Left ventricle myocardium inferior (tissue), 1 donor: ENCODE data around the gene DBET. TPM values are rescaled to one million over a fixed set of nuclear protein-coding genes. Genes with fewer than 3 reads are reported as not detected.
"Not testable (repeated sequence)": the region's sequence is repeated elsewhere in the genome, so short reads cannot be mapped to it uniquely, and the experiment has no call there.

Experiments used
- DNase-seq: peaks from one replicate; pipeline ENCODE4 v3.0.0-alpha.2; 2020
- H3K27ac ChIP-seq: fragments of 200-600 bp; replicated peaks from 2 replicates; pipeline ENCODE4 v1.8.0; 2021
- H3K27me3 ChIP-seq: fragments of 200-600 bp; 2 replicates; pipeline ENCODE4 v1.8.0; 2021; ENCODE audit warnings: low read depth
- H3K36me3 ChIP-seq: fragments of 200-600 bp; 2 replicates; pipeline ENCODE4 v1.8.0; 2021
- H3K4me1 ChIP-seq: fragments of 200-600 bp; 2 replicates; pipeline ENCODE4 v1.8.0; 2021
- H3K4me3 ChIP-seq: fragments of 200-600 bp; 2 replicates; pipeline ENCODE4 v1.8.0; 2021; ENCODE audit warnings: mild to moderate bottlenecking, moderate library complexity
- H3K9me3 ChIP-seq: fragments of 200-600 bp; replicated peaks from 2 replicates; pipeline ENCODE4 v1.8.0; 2021
- intact Hi-C: fragments of 100-400 bp; cut with micrococcal nuclease; formaldehyde crosslinking; loops from one replicate; pipeline ENCODE4 v1.11.0; 2022
- total RNA-seq: library from RNA; stranded (reverse); fragmentation: NEBNext Ultra II Directional; extraction: Animal tissue kit (Norgen Biotek cat#: 25700); gene quantifications from one replicate; pipeline ENCODE4 v1.2.1, GENCODE V29; 2021
- donor health status: DM: no; HTN: yes; CAD: no; lungs with severe emphysema.

Gene DBET
- total RNA-seq, 1 donor from 2014 or later: not detected

DNA sequence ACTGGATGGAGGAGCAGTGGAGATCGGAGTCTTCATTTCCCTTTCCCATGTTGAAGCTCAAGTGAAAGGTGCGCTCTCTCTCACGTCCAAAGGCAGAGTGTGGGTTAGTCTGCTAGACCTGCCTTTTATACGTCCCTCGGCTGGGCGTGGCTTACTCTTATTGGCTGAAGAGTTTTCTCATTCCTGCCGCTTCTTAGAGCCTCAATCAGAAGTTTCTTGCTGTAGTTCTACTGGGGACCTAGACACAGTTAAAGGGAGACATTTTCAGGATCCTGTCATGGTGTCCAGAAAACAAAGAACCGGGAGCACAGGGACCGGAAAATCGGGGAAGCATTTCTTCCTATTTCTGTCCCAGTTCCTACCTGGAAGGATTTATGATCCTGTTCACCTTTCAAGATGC, 37.1 kb upstream of the DBET start, which contains the start of gene FRG2:
FRG2 (minus strand) TSS at position 101 of the 400 bp plus-strand sequence; CDS start at position 49, 52 bp downstream.
- intact Hi-C loops, H3K27ac ChIP-seq, H3K9me3 ChIP-seq, H3K4me3 ChIP-seq, DNase-seq, H3K36me3 ChIP-seq, H3K4me1 ChIP-seq: not testable (repeated sequence)
- peaks cover 18% of the 10 kb centered on the region for H3K27me3 ChIP-seq

DNA sequence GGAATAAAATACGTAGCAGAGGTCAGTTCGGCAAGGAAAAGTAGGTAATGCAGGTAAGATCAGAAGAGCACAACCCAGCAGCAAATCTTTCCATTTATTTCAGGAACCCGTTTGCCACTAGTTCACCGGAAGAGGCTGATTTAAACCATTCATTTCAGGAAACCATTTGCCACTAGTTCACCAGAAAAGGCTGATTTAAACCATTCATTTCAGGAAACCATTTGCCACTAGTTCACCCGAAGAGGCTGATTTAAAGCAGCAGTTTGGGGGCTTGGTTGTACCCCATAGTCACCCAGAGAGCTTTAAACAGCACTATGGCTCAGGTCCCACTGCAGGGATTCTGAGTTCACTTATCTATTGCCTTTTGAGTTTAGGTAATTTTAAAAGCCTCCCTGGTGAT, 33.0 kb upstream of the DBET start:
- H3K36me3 ChIP-seq, H3K4me1 ChIP-seq, H3K4me3 ChIP-seq, H3K9me3 ChIP-seq, DNase-seq, intact Hi-C loops, H3K27ac ChIP-seq: not testable (repeated sequence)
- peaks cover 33% of the 10 kb centered on the region for H3K27me3 ChIP-seq

DNA sequence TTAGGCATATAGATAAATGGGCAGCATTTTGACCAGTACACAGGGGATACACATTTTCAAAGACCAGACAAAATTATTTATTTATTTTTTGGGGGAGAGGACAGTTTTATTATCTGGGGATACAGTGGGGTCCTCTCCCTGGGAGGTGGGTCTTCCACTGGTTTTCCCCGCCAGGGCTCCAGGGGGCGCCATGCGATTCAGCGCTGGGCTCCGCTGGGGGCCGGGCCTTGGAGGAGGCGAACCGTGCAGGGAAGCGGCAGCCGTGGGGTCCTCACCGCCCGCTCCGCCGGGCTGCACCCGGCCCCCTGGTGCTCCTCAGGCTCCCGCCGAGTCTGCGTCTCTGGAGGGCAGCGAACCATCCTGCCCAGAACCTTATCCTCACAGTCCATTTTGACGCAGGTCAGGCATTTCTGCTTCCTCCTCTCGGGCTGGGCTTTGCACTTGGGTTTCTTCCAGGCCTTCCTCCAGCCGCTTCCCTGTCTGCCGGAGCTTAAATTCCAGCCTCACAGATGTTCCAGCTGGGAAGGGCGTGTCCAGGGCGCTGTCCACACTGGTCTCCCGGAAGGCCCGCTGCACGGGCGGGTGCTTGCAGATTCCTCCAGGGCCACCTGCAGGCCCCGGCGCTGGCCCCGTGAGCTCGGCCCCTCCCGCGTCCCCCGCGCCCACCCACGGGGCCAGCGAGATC, 26.5 kb upstream of the DBET start:
- peaks cover 54% of the 10 kb centered on the region for H3K27me3 ChIP-seq
- H3K4me3 ChIP-seq, intact Hi-C loops, DNase-seq, H3K27ac ChIP-seq, H3K36me3 ChIP-seq, H3K9me3 ChIP-seq, H3K4me1 ChIP-seq: not testable (repeated sequence)

DNA sequence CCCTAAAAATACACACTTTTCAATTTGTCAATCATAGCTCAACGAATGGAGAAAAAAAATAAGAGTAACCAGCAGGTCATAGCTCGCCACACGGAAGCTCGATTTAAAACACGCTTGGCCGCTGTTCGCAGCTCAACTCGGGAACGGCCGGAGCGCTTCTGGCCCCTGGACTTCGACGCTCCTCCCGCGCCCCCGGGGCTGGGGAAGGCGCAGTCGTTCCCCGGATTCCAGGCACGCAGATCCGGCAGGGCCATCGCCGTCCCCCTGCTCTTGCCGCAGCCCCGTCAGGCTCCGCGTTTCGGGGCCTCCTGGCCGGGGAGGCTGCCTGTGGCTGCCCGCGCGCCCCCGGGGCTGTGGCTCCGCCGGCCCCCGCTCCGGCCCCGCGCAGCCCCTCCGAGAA, 23.4 kb upstream of the DBET start:
- H3K4me1 ChIP-seq, H3K36me3 ChIP-seq, DNase-seq, H3K4me3 ChIP-seq, intact Hi-C loops, H3K9me3 ChIP-seq, H3K27ac ChIP-seq: not testable (repeated sequence)
- peaks cover 31% of the 10 kb centered on the region for H3K27me3 ChIP-seq

DNA sequence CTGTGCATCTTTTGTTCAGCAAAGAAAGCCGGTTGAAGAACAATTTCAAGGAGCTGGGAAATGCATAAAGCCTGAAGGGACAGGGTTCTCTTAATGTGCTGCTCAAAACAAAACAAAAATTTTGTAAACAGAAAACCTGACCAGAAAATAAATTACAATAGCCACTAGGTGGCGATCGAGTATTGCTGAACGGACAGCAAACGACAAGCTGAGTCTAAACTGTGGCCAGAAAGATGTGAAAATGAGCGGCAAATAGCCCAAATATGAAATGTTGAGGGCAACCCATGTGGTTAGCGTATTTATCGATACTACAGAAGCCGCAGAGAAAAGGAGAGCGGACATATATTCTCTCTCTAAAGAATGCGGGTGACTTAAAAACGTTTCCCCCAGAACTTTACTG, 16.7 kb upstream of the DBET start:
- H3K4me1 ChIP-seq, DNase-seq, H3K27ac ChIP-seq, intact Hi-C loops, H3K9me3 ChIP-seq, H3K4me3 ChIP-seq, H3K36me3 ChIP-seq, H3K27me3 ChIP-seq: not testable (repeated sequence)

DNA sequence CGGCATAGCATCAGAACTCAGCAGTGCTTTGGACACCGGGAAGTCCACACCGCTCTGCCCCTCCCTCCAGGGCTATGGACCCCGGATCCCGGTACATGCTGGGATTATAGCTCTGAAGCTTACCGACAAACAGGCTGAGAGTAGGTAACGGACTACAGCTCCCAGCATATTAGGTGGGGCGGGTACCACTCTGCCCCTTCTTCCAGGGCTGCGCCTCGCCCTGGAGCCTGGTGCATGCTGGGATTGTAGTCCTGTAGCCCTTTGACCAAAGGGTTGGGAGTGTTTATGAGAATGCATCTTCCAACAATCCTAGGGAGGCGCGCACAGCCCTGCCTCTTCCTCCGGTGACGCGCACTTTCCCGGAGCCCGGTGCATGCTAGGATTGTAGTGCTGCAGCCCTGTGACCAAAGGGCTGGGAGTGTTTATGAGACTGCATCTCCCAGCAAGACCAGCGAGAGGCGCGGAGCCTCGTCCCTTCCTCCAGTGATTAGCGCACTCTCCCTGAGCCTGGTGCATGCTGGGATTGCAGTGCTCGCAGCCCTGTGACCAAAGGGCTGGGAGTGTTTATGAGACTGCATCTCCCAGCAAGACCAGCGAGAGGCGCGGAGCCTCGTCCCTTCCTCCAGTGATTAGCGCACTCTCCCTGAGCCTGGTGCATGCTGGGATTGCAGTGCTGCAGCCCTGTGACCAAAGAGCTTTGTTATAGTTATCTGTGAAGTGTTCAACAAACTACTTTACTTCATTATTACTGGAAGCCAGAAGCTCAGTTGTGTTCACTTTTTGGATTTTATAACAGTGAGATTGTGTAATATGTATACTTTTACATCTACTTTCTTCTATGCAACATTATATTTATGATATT, 14.7 kb upstream of the DBET start:
- H3K27me3 ChIP-seq, DNase-seq, H3K4me3 ChIP-seq, H3K36me3 ChIP-seq, H3K9me3 ChIP-seq, intact Hi-C loops, H3K4me1 ChIP-seq, H3K27ac ChIP-seq: not testable (repeated sequence)

DNA sequence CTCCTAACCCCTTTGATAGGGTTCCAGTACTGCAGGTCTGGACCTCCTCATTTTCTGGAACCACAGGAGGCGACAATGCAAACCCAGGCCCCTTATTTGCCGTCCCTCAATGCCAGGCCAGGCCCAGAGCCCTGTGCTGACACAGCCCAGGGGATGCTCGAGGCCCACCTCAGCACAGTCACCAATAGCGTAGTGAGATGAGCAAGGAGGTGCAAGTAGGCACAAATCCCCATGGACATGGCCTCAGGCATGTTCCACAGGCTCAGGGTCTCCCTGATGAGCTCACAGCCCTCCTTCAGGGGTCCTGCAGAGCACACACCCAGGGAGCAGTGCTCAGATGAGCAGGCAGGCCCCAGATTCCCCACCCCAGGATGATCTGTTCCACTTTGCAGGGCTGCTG, 5.3 kb upstream of the DBET start:
- not testable (repeated sequence) for DNase-seq, H3K27me3 ChIP-seq

DNA sequence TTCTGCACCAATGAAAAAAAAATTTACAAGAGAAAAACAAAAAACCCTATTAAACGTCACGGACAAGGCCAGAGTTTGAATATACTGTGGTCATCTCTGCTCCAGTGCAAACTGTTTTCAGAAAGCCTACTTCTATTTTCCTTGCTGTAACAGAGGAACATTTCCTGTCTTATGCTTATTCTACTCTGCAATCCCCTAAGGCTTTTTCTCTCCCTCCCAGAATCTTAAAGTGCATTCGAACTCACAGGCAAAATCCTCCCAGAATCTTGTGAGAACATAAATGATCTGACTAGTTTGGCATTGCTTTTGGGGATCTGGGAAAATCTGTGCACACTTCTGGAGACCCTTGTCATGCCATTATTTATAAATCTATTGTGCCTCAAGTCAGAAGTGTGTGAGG, 503 bp downstream of the DBET start:
- H3K4me1 ChIP-seq, H3K27me3 ChIP-seq, DNase-seq, H3K27ac ChIP-seq, H3K4me3 ChIP-seq, H3K36me3 ChIP-seq, intact Hi-C loops, H3K9me3 ChIP-seq: not testable (repeated sequence)

More for the DNA sequence above, 5.3 kb upstream of the DBET start:
- H3K9me3 ChIP-seq, H3K4me1 ChIP-seq, H3K4me3 ChIP-seq, intact Hi-C loops, H3K36me3 ChIP-seq, H3K27ac ChIP-seq: not testable (repeated sequence)

DNA sequence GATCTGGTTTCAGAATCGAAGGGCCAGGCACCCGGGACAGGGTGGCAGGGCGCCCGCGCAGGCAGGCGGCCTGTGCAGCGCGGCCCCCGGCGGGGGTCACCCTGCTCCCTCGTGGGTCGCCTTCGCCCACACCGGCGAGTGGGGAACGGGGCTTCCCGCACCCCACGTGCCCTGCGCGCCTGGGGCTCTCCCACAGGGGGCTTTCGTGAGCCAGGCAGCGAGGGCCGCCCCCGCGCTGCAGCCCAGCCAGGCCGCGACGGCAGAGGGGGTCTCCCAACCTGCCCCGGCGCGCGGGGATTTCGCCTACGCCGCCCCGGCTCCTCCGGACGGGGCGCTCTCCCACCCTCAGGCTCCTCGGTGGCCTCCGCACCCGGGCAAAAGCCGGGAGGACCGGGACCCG, 4.0 kb downstream of the DBET start:
- DNase-seq: not testable (repeated sequence)

DNA sequence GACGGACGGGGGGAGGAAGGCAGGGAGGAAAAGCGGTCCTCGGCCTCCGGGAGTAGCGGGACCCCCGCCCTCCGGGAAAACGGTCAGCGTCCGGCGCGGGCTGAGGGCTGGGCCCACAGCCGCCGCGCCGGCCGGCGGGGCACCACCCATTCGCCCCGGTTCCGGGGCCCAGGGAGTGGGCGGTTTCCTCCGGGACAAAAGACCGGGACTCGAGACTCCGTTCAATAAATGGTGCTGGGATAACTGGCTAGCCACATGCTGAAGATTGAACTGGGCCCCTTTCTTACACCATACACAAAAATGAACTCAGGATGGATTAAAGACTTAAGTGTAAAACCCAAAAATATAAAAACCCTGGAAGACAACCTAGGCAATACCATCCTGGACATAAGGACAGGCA, 28.8 kb downstream of the DBET start:
- DNase-seq, H3K27me3 ChIP-seq, intact Hi-C loops, H3K4me1 ChIP-seq, H3K36me3 ChIP-seq, H3K9me3 ChIP-seq, H3K27ac ChIP-seq, H3K4me3 ChIP-seq: not testable (repeated sequence)

More for the DNA sequence above, 4.0 kb downstream of the DBET start:
- H3K27ac ChIP-seq, H3K9me3 ChIP-seq, H3K4me1 ChIP-seq, intact Hi-C loops, H3K4me3 ChIP-seq, H3K36me3 ChIP-seq, H3K27me3 ChIP-seq: not testable (repeated sequence)

DNA sequence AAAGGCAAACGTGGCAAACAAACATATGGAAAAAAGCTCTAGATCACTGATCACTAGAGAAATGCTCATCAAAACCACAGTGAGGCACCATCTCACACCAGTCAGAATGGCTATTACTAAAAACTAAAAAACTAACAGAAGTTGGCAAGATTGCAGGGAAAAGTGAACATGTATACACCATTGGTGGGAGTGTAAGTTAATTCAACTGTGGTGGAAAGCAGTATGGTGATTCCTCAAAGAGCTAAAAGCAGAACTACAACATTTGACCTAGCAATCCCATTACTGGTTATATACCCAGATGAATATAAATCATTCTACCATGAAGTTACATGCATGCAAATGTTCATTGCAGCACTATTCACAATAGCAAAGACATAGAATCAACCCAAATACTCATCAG, 29.7 kb downstream of the DBET start:
- intact Hi-C loops, H3K4me1 ChIP-seq, H3K9me3 ChIP-seq, H3K4me3 ChIP-seq, H3K36me3 ChIP-seq, H3K27me3 ChIP-seq, DNase-seq, H3K27ac ChIP-seq: not testable (repeated sequence)

DNA sequence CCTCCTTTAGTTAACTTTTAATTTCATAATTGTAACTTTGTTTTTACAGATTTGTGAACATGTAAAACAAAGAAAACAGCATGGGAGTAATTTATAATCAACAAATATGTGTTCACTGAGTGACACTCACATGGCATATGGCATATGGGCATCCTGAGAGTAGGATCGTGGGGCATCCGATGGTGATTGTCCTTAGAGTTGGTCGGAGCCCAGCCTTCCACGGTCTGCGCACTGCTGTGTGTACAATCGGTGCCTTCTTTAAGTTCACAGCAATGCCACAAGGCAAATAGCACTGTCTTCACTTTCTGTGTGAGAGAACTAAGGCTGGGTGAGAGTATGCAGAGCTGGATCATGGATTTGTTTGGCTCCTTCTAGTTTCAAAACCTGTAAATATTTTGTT, 31.0 kb downstream of the DBET start:
- H3K9me3 ChIP-seq, H3K4me1 ChIP-seq, H3K27ac ChIP-seq, H3K4me3 ChIP-seq, H3K27me3 ChIP-seq, intact Hi-C loops, H3K36me3 ChIP-seq, DNase-seq: not testable (repeated sequence)

DNA sequence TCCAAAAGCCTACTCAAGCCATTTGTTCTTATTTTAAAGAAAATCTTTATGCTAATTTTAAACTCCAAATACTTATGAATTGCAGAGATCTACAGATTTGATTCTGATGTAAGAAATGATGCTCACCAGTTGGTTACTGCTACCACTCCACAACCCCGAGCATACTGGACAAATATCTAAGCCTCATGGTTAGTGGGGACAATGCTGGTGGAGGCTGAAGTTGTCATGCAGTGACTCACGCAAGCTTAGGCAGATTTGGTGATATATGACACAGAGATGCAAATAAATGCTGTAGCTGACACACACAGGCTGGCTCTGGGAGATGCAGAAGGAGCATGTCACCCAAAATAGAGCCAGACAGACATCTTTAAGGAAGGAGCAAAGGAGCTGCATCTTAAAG, 35.3 kb downstream of the DBET start:
- H3K36me3 ChIP-seq, H3K9me3 ChIP-seq, H3K4me1 ChIP-seq, H3K27ac ChIP-seq, H3K27me3 ChIP-seq, intact Hi-C loops, DNase-seq, H3K4me3 ChIP-seq: not testable (repeated sequence)

DNA sequence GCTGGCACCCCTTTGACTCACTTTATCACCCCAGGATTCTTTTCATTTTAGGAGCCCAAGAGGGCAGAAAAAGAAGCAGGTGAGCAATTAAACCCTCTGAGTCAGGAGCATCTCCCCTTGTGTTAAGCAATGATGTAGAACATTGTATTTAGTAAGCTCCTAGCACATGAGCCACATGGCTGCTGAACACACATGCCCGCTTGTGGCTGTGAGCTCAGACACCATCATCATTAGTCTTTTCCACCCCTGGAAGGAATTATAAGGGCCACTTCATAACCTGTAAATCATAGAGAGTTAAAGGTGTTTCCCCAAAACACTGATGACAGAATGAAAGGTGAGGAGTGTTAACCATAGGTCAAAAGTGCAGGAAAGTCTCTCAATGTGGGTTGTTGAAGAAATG, 37.2 kb downstream of the DBET start:
- H3K9me3 ChIP-seq, H3K4me1 ChIP-seq, H3K27ac ChIP-seq, H3K36me3 ChIP-seq, intact Hi-C loops, DNase-seq, H3K4me3 ChIP-seq, H3K27me3 ChIP-seq: not testable (repeated sequence)
